ENCODE data around the gene LUC7L2.
"Not testable (repeated sequence)": the region's sequence is repeated elsewhere in the genome, so short reads cannot be mapped to it uniquely, and the experiment has no call there.

Gene LUC7L2

DNA sequence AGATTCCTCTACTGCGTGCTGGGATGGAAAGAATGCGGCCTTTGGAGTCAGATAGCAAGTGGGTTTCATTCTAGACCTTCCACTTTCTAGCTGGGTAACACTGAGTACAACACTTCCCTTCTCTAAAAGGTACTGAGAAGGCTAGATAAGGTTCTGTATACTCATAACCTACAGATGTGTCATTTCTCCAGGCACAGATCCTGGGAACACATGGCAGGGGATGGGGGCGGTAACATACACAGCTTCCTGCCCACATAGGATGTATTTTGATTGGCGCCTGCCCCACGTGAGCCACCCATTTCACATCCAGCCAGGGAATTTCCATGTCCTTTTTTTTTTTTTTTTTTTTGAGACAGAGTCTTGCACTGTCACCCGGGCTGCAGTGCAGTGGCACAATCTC lies 91.9 kb downstream of the LUC7L2 start:
- DNase-seq (ENCODE audit: low spot score): no peak

DNA sequence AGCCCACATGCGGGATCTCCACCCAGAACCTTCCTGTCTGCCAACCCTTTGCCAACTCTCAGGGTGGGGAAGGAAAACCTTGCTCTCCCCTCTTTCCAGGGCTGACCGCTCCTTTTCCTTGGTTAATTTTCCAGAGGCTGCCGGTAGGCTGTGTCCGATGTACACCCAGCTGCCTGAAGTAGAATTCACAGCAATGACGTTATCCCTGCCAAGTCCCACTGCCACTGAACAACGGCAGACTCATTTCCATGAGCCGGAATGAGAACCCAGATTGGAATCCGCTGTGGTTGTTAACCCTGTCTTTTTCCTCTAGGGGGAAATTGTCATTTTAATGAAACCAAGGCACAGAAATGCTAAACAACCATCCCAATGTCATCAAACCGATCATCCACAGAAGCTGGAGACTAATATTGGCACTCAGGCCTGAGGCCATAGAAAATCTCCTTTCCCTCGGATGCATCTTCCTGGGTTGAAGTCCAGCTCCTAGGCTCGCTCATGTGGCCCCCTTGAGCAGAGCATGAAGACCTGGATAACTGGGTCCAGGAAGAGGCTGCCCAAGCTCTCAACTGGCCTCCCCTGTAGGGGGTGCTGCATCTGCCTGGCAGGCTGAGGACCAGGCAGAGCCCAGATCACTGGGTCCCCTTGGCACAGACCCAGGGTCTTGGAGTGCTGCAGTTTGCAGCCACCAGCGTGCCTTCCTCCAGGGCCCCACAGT lies 93.4 kb downstream of the LUC7L2 start:
- no peak for DNase-seq (ENCODE audit: low spot score)

DNA sequence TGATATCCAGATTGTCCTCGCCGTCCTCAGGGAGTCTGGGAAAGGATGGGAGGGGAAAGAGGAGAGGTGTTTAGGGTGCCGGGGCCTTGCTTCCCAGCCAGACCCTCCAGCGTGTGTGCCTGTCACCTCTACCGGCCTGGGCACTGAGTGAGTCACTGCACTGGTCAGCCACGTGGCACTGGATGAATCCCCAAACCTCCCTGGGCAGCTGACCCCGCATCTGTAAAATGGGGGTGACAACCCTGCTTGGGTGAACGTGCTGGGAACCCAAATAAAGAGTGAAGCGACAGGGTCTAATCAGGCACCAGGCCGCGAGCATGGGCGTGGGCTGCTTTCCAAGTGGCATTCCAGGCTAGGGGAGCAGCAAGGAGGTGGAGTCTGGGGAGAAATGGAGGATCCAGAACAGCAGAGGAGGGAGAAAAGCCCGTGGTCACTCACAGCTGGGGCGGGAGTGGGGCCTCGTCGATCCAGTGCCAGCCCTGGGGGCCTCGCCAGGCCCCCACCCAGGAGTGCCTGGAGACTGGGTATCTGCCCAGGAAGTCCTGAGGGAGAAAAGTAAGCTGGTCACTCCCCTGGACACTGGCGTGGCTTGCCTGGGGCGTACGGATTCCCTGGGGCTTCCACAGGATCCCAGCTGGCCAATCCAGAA lies 94.1 kb downstream of the LUC7L2 start:
- DNase-seq (ENCODE audit: low spot score): no peak

DNA sequence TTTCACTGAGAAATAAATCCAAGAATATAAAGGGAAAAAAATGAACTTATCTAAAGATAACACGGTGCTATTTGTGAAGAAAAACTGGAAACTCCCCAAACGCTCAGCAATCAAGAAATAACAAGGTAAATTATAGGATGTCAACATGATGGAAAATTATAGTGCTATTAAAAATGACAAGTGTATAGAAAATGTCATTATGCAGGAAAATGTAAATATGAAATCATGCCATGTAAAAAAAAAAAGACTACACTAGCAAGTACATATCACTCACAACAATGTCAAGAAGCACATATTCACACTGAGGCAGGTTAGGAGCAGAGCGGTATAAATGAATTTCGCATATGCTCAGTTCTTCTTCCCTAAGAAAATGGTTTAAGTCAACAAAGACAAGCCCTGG lies 96.1 kb downstream of the LUC7L2 start:
- DNase-seq (ENCODE audit: low spot score): no peak

DNA sequence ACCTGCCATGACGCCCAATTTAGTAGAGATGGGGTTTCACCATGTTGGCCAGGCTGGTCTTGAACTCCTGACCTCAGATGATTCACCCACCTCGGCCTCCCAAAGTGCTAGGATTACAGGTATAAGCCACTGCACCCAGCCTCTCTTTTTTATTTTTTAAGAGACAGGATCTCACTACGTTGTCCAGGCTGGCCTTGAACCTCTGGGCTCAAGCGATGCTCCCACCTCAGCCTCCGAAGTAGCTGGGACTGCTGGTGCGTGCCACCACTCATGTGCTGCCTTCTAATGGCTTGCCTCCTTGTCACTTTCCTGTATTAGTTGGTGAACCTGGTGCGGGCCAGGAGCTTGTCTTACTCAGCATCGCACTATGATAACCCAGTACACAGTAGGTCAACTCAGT lies 96.8 kb downstream of the LUC7L2 start:
- DNase-seq (ENCODE audit: low spot score): no peak

DNA sequence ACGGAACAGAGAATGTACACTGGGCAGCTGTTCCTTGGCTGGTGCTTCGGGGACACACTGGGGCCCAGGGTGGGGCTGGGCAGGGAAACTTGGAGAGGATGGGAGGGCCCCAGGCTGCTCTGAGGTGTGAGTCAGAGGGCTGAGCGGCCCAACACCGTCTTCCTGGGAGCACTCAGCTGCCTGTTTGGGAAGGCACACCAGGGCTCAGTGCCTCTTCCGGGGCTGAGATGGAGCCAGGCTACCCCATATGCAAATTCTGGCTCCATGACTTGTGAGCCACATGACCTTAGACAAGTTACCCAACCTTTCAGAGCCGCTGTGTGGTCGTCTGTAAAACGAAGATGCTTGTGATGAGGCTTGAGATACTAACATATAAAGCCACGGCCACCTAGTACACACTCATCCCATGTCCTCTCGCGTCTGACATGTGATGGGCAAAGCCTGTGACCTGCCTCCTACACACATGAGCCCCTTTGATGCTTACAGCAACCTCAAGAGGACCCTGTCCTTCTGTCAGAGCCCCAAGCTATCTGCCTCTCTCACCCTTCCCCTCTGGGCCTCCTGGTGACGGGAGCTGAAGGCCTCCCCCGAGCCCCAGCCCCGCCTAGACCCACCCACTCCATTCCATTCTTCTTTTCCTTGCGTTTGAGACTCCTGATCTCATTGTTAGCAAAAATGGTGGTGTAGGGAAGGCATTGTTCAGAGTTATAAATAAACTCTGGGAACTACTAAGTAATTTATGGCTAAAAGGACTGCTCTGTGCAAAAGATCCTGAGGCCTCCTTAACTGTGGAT lies 97.7 kb downstream of the LUC7L2 start:
- no peak for DNase-seq (ENCODE audit: low spot score)

DNA sequence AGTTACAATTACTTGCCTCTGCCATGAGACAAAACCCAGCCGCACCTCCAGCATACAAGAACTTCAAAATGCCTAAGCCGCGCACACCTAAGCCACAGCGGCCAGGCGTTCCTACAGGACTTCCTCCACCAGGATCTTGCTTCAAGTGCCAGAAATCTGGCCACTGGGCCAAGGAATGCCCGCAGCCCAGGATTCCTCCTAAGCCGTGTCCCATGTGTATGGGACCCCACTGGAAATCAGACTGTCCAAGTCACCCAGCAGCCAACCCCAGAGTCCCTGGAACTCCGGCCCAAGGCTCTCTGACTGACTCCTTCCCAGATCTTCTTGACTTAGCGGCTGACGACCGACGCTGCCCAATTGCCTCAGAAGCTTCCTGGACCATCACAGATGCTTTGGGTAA lies 103.7 kb downstream of the LUC7L2 start:
- DNase-seq (ENCODE audit: low spot score): not testable (repeated sequence)

DNA sequence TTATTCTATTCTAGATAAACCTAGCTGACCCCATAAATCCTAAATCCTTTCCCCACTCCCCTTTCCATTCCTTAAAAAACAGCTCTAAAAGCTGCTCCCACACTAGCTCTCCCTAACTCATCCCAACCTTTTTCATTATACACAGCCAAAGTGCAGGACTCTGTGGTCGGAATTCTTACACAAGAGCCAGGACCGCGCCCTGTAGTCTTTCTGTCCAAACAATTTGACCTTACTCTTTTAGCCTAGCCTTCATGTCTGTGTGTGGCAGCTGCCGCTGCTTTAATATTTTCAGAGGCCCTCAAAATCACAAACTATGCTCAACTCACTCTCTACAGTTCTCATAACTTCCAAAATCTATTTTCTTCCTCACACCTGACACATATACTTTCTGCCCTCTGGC lies 104.8 kb downstream of the LUC7L2 start:
- DNase-seq (ENCODE audit: low spot score): not testable (repeated sequence)

DNA sequence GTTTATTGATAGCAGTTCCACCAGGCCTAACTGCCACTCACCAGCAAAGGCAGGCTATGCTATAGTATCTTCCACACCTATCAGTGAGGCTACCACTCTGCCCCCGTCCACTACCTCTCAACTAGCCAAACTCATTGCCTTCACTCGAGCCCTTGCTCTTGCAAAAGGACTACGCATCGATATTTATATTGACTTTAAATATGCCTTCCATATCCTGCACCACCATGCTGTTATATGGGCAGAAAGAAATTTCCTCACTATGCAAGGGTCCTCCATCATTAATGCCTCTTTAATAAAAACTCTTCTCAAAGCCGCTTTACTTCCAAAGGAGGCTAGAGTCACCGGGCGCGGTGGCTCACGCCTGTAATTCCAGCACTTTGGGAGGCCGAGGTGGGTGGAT lies 105.4 kb downstream of the LUC7L2 start:
- not testable (repeated sequence) for DNase-seq (ENCODE audit: low spot score)

DNA sequence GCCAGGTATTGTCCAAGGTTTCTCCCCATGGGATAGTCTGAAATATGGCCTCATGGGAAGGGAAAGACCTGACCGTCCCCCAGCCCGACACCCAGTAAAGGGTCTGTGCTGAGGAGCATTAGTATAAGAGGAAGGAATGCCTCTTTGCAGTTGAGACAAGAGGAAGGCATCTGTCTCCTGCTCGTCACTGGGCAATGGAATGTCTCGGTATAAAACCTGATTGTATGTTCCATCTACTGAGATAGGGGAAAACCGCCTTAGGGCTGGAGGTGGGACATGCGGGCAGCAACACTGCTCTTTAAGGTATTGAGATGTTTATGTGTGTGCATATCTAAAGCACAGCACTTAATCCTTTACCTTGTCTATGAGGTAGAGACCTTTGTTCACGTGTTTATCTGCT lies 108.0 kb downstream of the LUC7L2 start:
- DNase-seq (ENCODE audit: low spot score): not testable (repeated sequence)

DNA sequence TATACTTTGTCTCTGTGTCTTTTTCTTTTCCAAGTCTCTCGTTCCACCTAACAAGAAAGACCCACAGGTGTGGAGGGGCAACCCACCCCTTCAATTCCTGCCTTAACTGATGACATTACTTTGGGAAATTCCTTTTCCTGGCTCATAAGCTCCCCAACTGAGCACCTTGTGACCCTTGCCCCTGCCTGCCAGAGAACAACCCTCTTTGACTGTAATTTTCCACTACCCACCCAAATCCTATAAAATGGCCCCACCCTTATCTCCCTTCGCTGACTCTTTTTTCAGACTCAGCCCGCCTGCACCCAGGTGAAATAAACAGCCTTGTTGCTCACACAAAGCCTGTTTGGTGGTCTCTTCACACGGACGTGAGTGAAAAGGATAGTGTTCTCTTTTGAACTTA lies 108.6 kb downstream of the LUC7L2 start:
- DNase-seq (ENCODE audit: low spot score): not testable (repeated sequence)

DNA sequence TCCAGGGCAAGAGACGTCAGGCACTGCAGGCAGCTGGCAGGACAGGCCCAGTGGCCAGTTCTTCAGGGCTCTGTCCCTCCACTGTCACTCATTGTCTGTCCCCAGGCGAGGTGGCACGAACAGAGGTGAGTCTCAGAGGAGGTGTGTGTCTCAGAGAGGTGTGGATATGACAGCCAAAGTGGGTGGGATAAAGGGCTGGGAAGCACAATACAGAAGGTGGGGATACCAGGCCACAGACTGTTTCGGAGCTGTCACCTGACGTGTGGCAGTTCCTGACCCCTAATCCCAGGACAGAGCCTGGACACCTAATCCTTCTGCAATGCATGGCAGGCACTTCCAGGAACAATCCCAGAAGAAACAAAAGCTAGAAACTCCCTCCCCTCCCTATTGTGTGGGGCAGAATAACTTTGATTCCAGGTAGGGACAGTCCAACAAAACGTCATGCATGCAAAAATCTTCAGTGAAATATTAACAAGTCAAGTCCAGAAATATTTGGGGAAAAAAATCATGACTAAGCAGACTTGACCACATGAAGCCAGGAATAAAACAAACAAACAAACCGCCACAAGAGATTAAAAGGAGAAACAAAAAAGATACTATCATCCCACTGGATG lies 112.2 kb downstream of the LUC7L2 start:
- no peak for DNase-seq (ENCODE audit: low spot score)

Measured in HuH-7.5 (cell line).